Fibroblast of pulmonary artery (primary cell): ENCODE measurements around the gene EPM2AIP1.

Experiments
- DNase-seq: peaks from one replicate; pipeline ENCODE4 v3.0.0-alpha.2; 2010; ENCODE audit warnings: low read depth
- H3K4me3 ChIP-seq: replicated peaks from 2 replicates; pipeline ENCODE4 v1.5.1; 2011; ENCODE audit warnings: low read depth, mild to moderate bottlenecking, control low read depth, low read length, moderate library complexity
- CTCF ChIP-seq: IDR thresholded peaks from 2 replicates; pipeline ENCODE4 v1.5.1; 2011; ENCODE audit warnings: mild to moderate bottlenecking, control low read depth, low read length, inconsistent platforms; ENCODE audit errors: missing control alignments

EPM2AIP1 gene

GRCh38 chr3:36942638-36943248, 50.2 kb downstream of the EPM2AIP1 start:
- no peak for TF ChIP-seq CTCF
- DNase-seq: no peak
- no peak overlapping the region for H3K4me3 ChIP-seq

- no peak overlapping the region for H3K4me3 ChIP-seq
- no peak for TF ChIP-seq CTCF
- DNase-seq: no peak
These were observed 51.3 kb downstream of the EPM2AIP1 start for GRCh38 chr3:36941658-36942057.

- no peak for TF ChIP-seq CTCF
- DNase-seq: no peak
- H3K4me3 ChIP-seq: no peak overlapping the region
These were observed 51.8 kb downstream of the EPM2AIP1 start for GRCh38 chr3:36941162-36941561.

GRCh38 chr3:36937492-36937891, 55.4 kb downstream of the EPM2AIP1 start:
- no peak for TF ChIP-seq CTCF
- H3K4me3 ChIP-seq: no peak overlapping the region
- no peak for DNase-seq
